HG02623 (cell line): ENCODE results near the gene LMNB1.

Source experiments
- ATAC-seq: cut with Tn5 transposase; IDR thresholded peaks from one replicate; pipeline ENCODE4 v1.9.1; 2021; ENCODE audit warnings: moderate library complexity; ENCODE audit not compliant: unreplicated experiment

LMNB1 gene

DNA sequence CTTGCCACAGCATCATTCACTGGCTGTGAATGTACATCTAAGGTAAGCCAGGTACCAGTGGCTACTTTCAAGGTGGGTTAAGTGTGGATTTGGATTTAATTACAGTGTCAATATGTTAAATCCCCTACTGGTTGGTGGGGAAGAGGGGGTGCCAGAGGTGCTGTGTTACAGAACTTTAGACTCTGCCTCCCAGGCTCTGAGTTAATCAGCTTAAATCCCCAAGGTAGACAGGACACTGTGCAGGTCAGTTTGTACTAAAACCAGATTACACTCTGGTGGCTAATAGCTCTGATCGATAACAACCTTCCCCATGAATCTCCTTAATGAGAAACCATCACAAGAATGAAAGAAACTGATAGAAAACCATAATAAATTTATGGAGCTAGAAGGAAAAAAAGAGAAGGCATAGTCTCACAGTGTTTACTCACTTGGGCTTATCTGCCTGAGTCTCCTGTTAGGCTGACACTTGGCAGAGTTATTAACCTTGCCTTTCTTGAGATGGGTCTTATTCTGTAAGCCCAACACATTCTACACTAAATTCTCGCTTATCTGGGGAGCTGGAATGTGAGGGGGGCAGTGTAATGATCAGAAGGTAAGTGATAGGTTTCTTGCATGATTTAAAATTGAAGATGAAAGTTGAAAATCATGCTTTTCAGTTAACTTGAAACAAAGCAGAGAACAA lies 106.8 kb downstream of the LMNB1 start:
- ATAC-seq: no peak

GRCh38 chr5:126884269-126884819 lies 107.4 kb downstream of the LMNB1 start:
- ATAC-seq: no peak
